Measurements from ENCODE around the gene SYT9. TPM values are rescaled to one million over a fixed set of nuclear protein-coding genes. Genes with fewer than 3 reads are reported as not detected.

SYT9 gene
- total and polyA plus RNA-seq, 12 donors, result 0.01 to 0.66 (median 0.32) TPM; not detected in 3

- Histone ChIP-seq H3K4me3 (no peak overlapping the region), H3K27ac (no peak overlapping the region), H3K36me3 (no peaks in the 10 kb centered on the region), H3K4me1 (no peaks in the 10 kb centered on the region), H3K27me3 (peaks cover 0 to 5% (median 0%) of the 10 kb centered on the region in 7 donors), H3K9me3 (no peaks in the 10 kb centered on the region)
- no peak for DNase-seq
- ATAC-seq, result no peak
- 52 to 75% methylated on average over 3 of the region's 3 CpGs for WGBS, 2 donors
- intact Hi-C loops (cut with DNase I), result no loop called here
- TF ChIP-seq CTCF (IDR thresholded peaks at IDR 0.05), result peak in 7 of 9 donors; percentile 41 to 62 (median 47)
Observed at GRCh38 chr11:7278314-7278917, 26.7 kb downstream of the SYT9 start.

- 40 to 42% methylated on average over 1 of the region's 1 CpG for WGBS, 2 donors
- Histone ChIP-seq H3K9me3 (no peaks in the 10 kb centered on the region), H3K27ac (no peak overlapping the region), H3K36me3 (no peaks in the 10 kb centered on the region), H3K4me3 (no peak overlapping the region), H3K4me1 (no peaks in the 10 kb centered on the region), H3K27me3 (peaks cover 0 to 5% (median 0%) of the 10 kb centered on the region in 7 donors)
- ATAC-seq (no peak), DNase-seq (no peak)
- intact Hi-C loops (cut with DNase I), result no loop called here
- no peak for TF ChIP-seq CTCF (IDR thresholded peaks at IDR 0.05)
Observed at GRCh38 chr11:7279676-7280075, 28.0 kb downstream of the SYT9 start.

- H3K36me3 ChIP-seq, result no peaks in the 10 kb centered on the region
- peaks cover 0 to 9% (median 0%) of the 10 kb centered on the region in 11 donors for H3K9me3 ChIP-seq
- no peak for DNase-seq
- H3K4me3 ChIP-seq, result no peak overlapping the region
- no peak overlapping the region for H3K27ac ChIP-seq
- no peaks in the 10 kb centered on the region for H3K4me1 ChIP-seq
- ATAC-seq, result no peak
- WGBS, 2 donors, result 80 to 90% methylated on average over 1 of the region's 1 CpG
- TF ChIP-seq CTCF (IDR thresholded peaks at IDR 0.05), result no peak
- intact Hi-C loops (cut with DNase I), result no loop called here
- H3K27me3 ChIP-seq, result peaks cover 0 to 5% (median 0%) of the 10 kb centered on the region in 7 donors
Observed at GRCh38 chr11:7281079-7281478, 29.4 kb downstream of the SYT9 start.

- 54 to 82% methylated on average over 1 of the region's 1 CpG for WGBS, 2 donors
- H3K36me3 ChIP-seq, result no peaks in the 10 kb centered on the region
- H3K4me1 ChIP-seq, result no peaks in the 10 kb centered on the region
- no peak overlapping the region for H3K4me3 ChIP-seq
- no peak for DNase-seq
- ATAC-seq, result no peak
- no peak overlapping the region for H3K27ac ChIP-seq
- intact Hi-C loops (cut with DNase I), result no loop called here
- TF ChIP-seq CTCF (IDR thresholded peaks at IDR 0.05), result no peak
- peaks cover 0 to 5% (median 0%) of the 10 kb centered on the region in 7 donors for H3K27me3 ChIP-seq
- peaks cover 0 to 14% (median 0%) of the 10 kb centered on the region in 11 donors for H3K9me3 ChIP-seq
Observed at GRCh38 chr11:7281809-7282208, 30.1 kb downstream of the SYT9 start.
